HepG2 (cell line): ENCODE results near the gene MZF1. TPM values are rescaled to one million over a fixed set of nuclear protein-coding genes. Genes with fewer than 3 reads are reported as not detected.

Source experiments
- ATAD3A ChIP-seq: sonication (generic); formaldehyde crosslinking; IDR thresholded peaks from 2 replicates; pipeline ENCODE4 v1.4.0; 2020; ENCODE audit warnings: missing genetic modification reagents
- ETV6 ChIP-seq: sonication (generic); formaldehyde crosslinking; conservative IDR thresholded peaks from 2 replicates; pipeline ENCODE4 v1.4.0; 2020; ENCODE audit warnings: missing genetic modification reagents
- HNRNPL ChIP-seq: fragments of 200-400 bp; formaldehyde crosslinking; IDR thresholded peaks from 2 replicates; pipeline ENCODE4 v1.6.1; 2017; ENCODE audit warnings: mild to moderate bottlenecking, low read depth, low read length
- HOXA7 ChIP-seq: sonication (generic); formaldehyde crosslinking; IDR thresholded peaks from 2 replicates; pipeline ENCODE4 v1.8.1; 2022; ENCODE audit warnings: mild to moderate bottlenecking, missing genetic modification reagents, moderate library complexity
- IKZF4 ChIP-seq: sonication (generic); formaldehyde crosslinking; IDR thresholded peaks from 2 replicates; pipeline ENCODE4 v1.5.1; 2020; ENCODE audit warnings: borderline replicate concordance, mild to moderate bottlenecking, low read depth, missing genetic modification reagents; ENCODE audit errors: not compliant biosample characterization
- MATR3 ChIP-seq: sonication (generic); formaldehyde crosslinking; IDR thresholded peaks from 2 replicates; pipeline ENCODE4 v1.4.0; 2020; ENCODE audit warnings: missing genetic modification reagents
- MTF2 ChIP-seq: sonication (generic); formaldehyde crosslinking; IDR thresholded peaks from 2 replicates; pipeline ENCODE4 v1.5.0; 2020; ENCODE audit warnings: missing genetic modification reagents, borderline replicate concordance
- NRL ChIP-seq: sonication (generic); formaldehyde crosslinking; IDR thresholded peaks from 2 replicates; pipeline ENCODE4 v1.5.0; 2020; ENCODE audit warnings: missing genetic modification reagents, mild to moderate bottlenecking, moderate library complexity, borderline replicate concordance
- PRMT3 ChIP-seq: sonication (generic); formaldehyde crosslinking; IDR thresholded peaks from 2 replicates; pipeline ENCODE4 v1.8.1; 2022; ENCODE audit warnings: low read depth, mild to moderate bottlenecking, moderate library complexity, missing genetic modification reagents, borderline replicate concordance
- SKI ChIP-seq: fragments of 450-650 bp; IDR thresholded peaks from one replicate; pipeline ENCODE4 v1.6.1; 2018; ENCODE audit warnings: mild to moderate bottlenecking; ENCODE audit not compliant: partially characterized antibody
- SNRNP70 ChIP-seq: fragments of 200-400 bp; formaldehyde crosslinking; IDR thresholded peaks from 2 replicates; pipeline ENCODE4 v1.6.1; 2017; ENCODE audit warnings: mild to moderate bottlenecking, low read depth, low read length, moderate library complexity
- SP1 ChIP-seq, 2 experiments: fragments of 450-650 bp in 1 of 2; sonication (generic) in 1 of 2; formaldehyde crosslinking in 1 of 2; IDR thresholded peaks; 2 replicates each; pipeline versions ENCODE4 v1.4.0 to v1.6.1; 2016 to 2020; ENCODE audit warnings: missing genetic modification reagents in 1 of 2
- TBL1XR1 ChIP-seq: fragments of 150-350 bp; IDR thresholded peaks from 2 replicates; pipeline ENCODE4 v1.6.1; 2014; ENCODE audit warnings: borderline replicate concordance, low read length; ENCODE audit not compliant: partially characterized antibody
- ZHX2 ChIP-seq, 2 experiments: sonication (generic) in 1 of 2; formaldehyde crosslinking in 1 of 2; IDR thresholded peaks; 2 replicates each; pipeline versions ENCODE4 v1.6.1 to v1.9.0; 2014 to 2022; ENCODE audit warnings: antibody characterized with exemption in 1 of 2, borderline replicate concordance in 1 of 2, inconsistent platforms in 1 of 2, low read depth in 1 of 2, missing genetic modification reagents in 1 of 2
- ZNF101 ChIP-seq: sonication (generic); formaldehyde crosslinking; IDR thresholded peaks from 2 replicates; pipeline ENCODE4 v1.4.0; 2020; ENCODE audit warnings: mild to moderate bottlenecking, low read depth, missing genetic modification reagents, borderline replicate concordance
- ZNF275 ChIP-seq: sonication (generic); formaldehyde crosslinking; IDR thresholded peaks from 2 replicates; pipeline ENCODE4 v1.8.0; 2022; ENCODE audit warnings: missing genetic modification reagents, mild to moderate bottlenecking, inconsistent platforms, borderline replicate concordance
- ZNF513 ChIP-seq: sonication (generic); formaldehyde crosslinking; conservative IDR thresholded peaks from 2 replicates; pipeline ENCODE4 v1.5.0; 2020; ENCODE audit warnings: missing genetic modification reagents
- ZNF605 ChIP-seq: sonication (generic); formaldehyde crosslinking; IDR thresholded peaks from 2 replicates; pipeline ENCODE4 v1.8.0; 2022; ENCODE audit warnings: mild to moderate bottlenecking, missing genetic modification reagents
- ZNF790 ChIP-seq: sonication (generic); formaldehyde crosslinking; IDR thresholded peaks from 2 replicates; pipeline ENCODE4 v1.8.0; 2022; ENCODE audit warnings: missing genetic modification reagents, mild to moderate bottlenecking, borderline replicate concordance
- polyA plus RNA-seq, 8 experiments: library from polyadenylated mRNA; depleted of rRNA in 3 of 8; stranded (reverse) in 7 of 8; unstranded in 1 of 8; fragments of >200 nt; fragmentation: Illumina TruSeq in 4 of 8; extraction: Trizol in 4 of 8; gene quantifications; 2 replicates each; pipeline versions ENCODE4 v1.2.1 to v1.2.3, GENCODE V29; 2011 to 2016; ENCODE audit warnings: low read depth in 4 of 8, missing spikeins in 1 of 8, mixed read lengths in 1 of 8; ENCODE audit not compliant: insufficient read depth in 1 of 8
- total RNA-seq, 5 experiments: library from RNA; depleted of rRNA; stranded (reverse); fragments of >200 nt; fragmentation: Illumina TruSeq; extraction: Trizol; gene quantifications; 2 replicates each; pipeline ENCODE4 v1.2.3, GENCODE V29; 2016; ENCODE audit warnings: low read depth in 1 of 5

MZF1 gene
- total and polyA plus RNA-seq, 2 of the 13 experiments (the other 11 are each of a cell fraction or from before 2014, with no cell fraction given) = 3.1 to 8.1 TPM

GRCh38 chr19:58575183-58576041, 2.3 kb upstream of the MZF1 start (continued):
- TF ChIP-seq ZNF275 (CRISPR knock-in tag) (peak; percentile 92), MATR3 (CRISPR knock-in tag) (no peak), IKZF4 (CRISPR knock-in tag) (no peak), ZNF790 (CRISPR knock-in tag) (no peak), SNRNP70 (no peak), HNRNPL (0 out of 2 replicates have a peak, but pooled peaks have one; percentile 66), ZNF101 (no peak), SP1 (IDR thresholded peaks at IDR 0.05) (no peak), SP1 (CRISPR knock-in tag; IDR thresholded peaks at IDR 0.05) (peak; percentile 88), HOXA7 (CRISPR knock-in tag) (no peak), ZNF513 (CRISPR knock-in tag) (0 out of 2 replicates have a peak, but pooled peaks have one; percentile 24), TBL1XR1 (no peak), MTF2 (no peak), NRL (CRISPR knock-in tag) (no peak; the same call in 1 of the 2 replicates), PRMT3 (no peak), ETV6 (CRISPR knock-in tag) (0 out of 2 replicates have a peak, but pooled peaks have one; percentile 17), ZNF605 (peak; percentile 95), ATAD3A (no peak), SKI (no peak), ZHX2 (IDR thresholded peaks at IDR 0.05; ENCODE audit: low read depth) (peak; percentile 78; the same call in 1 of the 2 replicates), ZHX2 (CRISPR knock-in tag; IDR thresholded peaks at IDR 0.05; ENCODE audit: borderline replicate concordance) (no peak)
